Activated naive CD8-positive, alpha-beta T cell (primary cell): ENCODE data around the gene KCNIP2.
A peak's percentile ranks its signal among the peaks of the same experiment; 100 is the strongest.

ENCODE experiments used
- H3K27ac Mint-ChIP-seq: one replicate; pipeline ENCODE4 v1.8.0; 2021; ENCODE audit warnings: mixed read lengths
- H3K27me3 Mint-ChIP-seq: one replicate; pipeline ENCODE4 v1.8.0; 2021; ENCODE audit warnings: mixed read lengths
- H3K36me3 Mint-ChIP-seq: one replicate; pipeline ENCODE4 v1.8.0; 2021; ENCODE audit warnings: mixed read lengths
- H3K4me1 Mint-ChIP-seq: one replicate; pipeline ENCODE4 v1.8.0; 2021; ENCODE audit warnings: low read depth, mixed read lengths
- H3K4me3 Mint-ChIP-seq: one replicate; pipeline ENCODE4 v1.8.0; 2021; ENCODE audit warnings: mild to moderate bottlenecking, mixed read lengths
- H3K9me3 Mint-ChIP-seq: one replicate; pipeline ENCODE4 v1.8.0; 2021; ENCODE audit warnings: low read depth, mixed read lengths

The KCNIP2 gene

GRCh38 chr10:101839002-101839401, 4.6 kb downstream of the KCNIP2 start:
- peaks cover 56% of the 10 kb centered on the region for H3K4me1 Mint-ChIP-seq
- H3K4me3 Mint-ChIP-seq, result peak overlapping the region; percentile 80
- no peak overlapping the region for H3K27ac Mint-ChIP-seq
- H3K27me3 Mint-ChIP-seq, result peaks cover 5% of the 10 kb centered on the region
- H3K36me3 Mint-ChIP-seq, result no peaks in the 10 kb centered on the region
- no peaks in the 10 kb centered on the region for H3K9me3 Mint-ChIP-seq

- H3K4me1 Mint-ChIP-seq, result peaks cover 60% of the 10 kb centered on the region
These were observed 5.1 kb downstream of the KCNIP2 start for GRCh38 chr10:101838416-101838970.

GRCh38 chr10:101837748-101838147, 5.9 kb downstream of the KCNIP2 start:
- H3K27me3 Mint-ChIP-seq, result peaks cover 4% of the 10 kb centered on the region
- peaks cover 62% of the 10 kb centered on the region for H3K4me1 Mint-ChIP-seq
- no peaks in the 10 kb centered on the region for H3K36me3 Mint-ChIP-seq
- no peak overlapping the region for H3K4me3 Mint-ChIP-seq
- H3K9me3 Mint-ChIP-seq, result no peaks in the 10 kb centered on the region
- H3K27ac Mint-ChIP-seq, result no peak overlapping the region

More at GRCh38 chr10:101838416-101838970, 5.1 kb downstream of the KCNIP2 start:
- H3K36me3 Mint-ChIP-seq, result no peaks in the 10 kb centered on the region
- H3K9me3 Mint-ChIP-seq, result no peaks in the 10 kb centered on the region
- H3K27me3 Mint-ChIP-seq, result peaks cover 5% of the 10 kb centered on the region
- peak overlapping the region; percentile 80 for H3K4me3 Mint-ChIP-seq
- no peak overlapping the region for H3K27ac Mint-ChIP-seq

GRCh38 chr10:101835362-101835761, 8.2 kb downstream of the KCNIP2 start:
- Mint-ChIP-seq H3K36me3 (no peaks in the 10 kb centered on the region), H3K4me1 (peaks cover 57% of the 10 kb centered on the region)

GRCh38 chr10:101834341-101834740, 9.3 kb downstream of the KCNIP2 start:
- no peaks in the 10 kb centered on the region for H3K36me3 Mint-ChIP-seq
- no peaks in the 10 kb centered on the region for H3K27me3 Mint-ChIP-seq
- no peak overlapping the region for H3K27ac Mint-ChIP-seq
- H3K4me1 Mint-ChIP-seq, result peaks cover 59% of the 10 kb centered on the region
- H3K4me3 Mint-ChIP-seq, result no peak overlapping the region
- no peaks in the 10 kb centered on the region for H3K9me3 Mint-ChIP-seq

More at GRCh38 chr10:101835362-101835761, 8.2 kb downstream of the KCNIP2 start:
- H3K9me3 Mint-ChIP-seq, result no peaks in the 10 kb centered on the region
- peak overlapping the region; percentile 64 for H3K27ac Mint-ChIP-seq
- H3K27me3 Mint-ChIP-seq, result no peaks in the 10 kb centered on the region
- H3K4me3 Mint-ChIP-seq, result no peak overlapping the region

- no peak overlapping the region for H3K4me3 Mint-ChIP-seq
- H3K27me3 Mint-ChIP-seq, result no peaks in the 10 kb centered on the region
- H3K27ac Mint-ChIP-seq, result peak overlapping the region; percentile 24
- peaks cover 55% of the 10 kb centered on the region for H3K4me1 Mint-ChIP-seq
- no peaks in the 10 kb centered on the region for H3K9me3 Mint-ChIP-seq
- H3K36me3 Mint-ChIP-seq, result no peaks in the 10 kb centered on the region
These were observed 10.1 kb downstream of the KCNIP2 start for GRCh38 chr10:101833466-101833865.

GRCh38 chr10:101832325-101832771, 11.3 kb downstream of the KCNIP2 start:
- Mint-ChIP-seq H3K4me3 (no peak overlapping the region), H3K27ac (peak overlapping the region; percentile 72), H3K36me3 (no peaks in the 10 kb centered on the region), H3K27me3 (no peaks in the 10 kb centered on the region), H3K4me1 (peaks cover 55% of the 10 kb centered on the region), H3K9me3 (no peaks in the 10 kb centered on the region)

GRCh38 chr10:101831169-101831811, 12.3 kb downstream of the KCNIP2 start:
- H3K4me1 Mint-ChIP-seq, result peaks cover 55% of the 10 kb centered on the region
- H3K9me3 Mint-ChIP-seq, result no peaks in the 10 kb centered on the region
- H3K27ac Mint-ChIP-seq, result peak overlapping the region; percentile 97
- H3K36me3 Mint-ChIP-seq, result no peaks in the 10 kb centered on the region
- peak overlapping the region; percentile 84 for H3K4me3 Mint-ChIP-seq
- H3K27me3 Mint-ChIP-seq, result no peaks in the 10 kb centered on the region

GRCh38 chr10:101830322-101831168, 13.1 kb downstream of the KCNIP2 start:
- peak overlapping the region; percentile 97 for H3K27ac Mint-ChIP-seq
- no peaks in the 10 kb centered on the region for H3K27me3 Mint-ChIP-seq
- H3K4me1 Mint-ChIP-seq, result peaks cover 50% of the 10 kb centered on the region
- no peaks in the 10 kb centered on the region for H3K9me3 Mint-ChIP-seq
- peak overlapping the region; percentile 84 for H3K4me3 Mint-ChIP-seq
- H3K36me3 Mint-ChIP-seq, result no peaks in the 10 kb centered on the region

GRCh38 chr10:101829561-101830315, 13.9 kb downstream of the KCNIP2 start:
- H3K27ac Mint-ChIP-seq, result peak overlapping the region; percentile 97
- no peaks in the 10 kb centered on the region for H3K27me3 Mint-ChIP-seq
- H3K4me3 Mint-ChIP-seq, result peak overlapping the region; percentile 84
- no peaks in the 10 kb centered on the region for H3K36me3 Mint-ChIP-seq
- no peaks in the 10 kb centered on the region for H3K9me3 Mint-ChIP-seq
- H3K4me1 Mint-ChIP-seq, result peaks cover 45% of the 10 kb centered on the region

- Mint-ChIP-seq H3K4me1 (peaks cover 37% of the 10 kb centered on the region), H3K4me3 (no peak overlapping the region), H3K27ac (no peak overlapping the region), H3K9me3 (no peaks in the 10 kb centered on the region), H3K27me3 (no peaks in the 10 kb centered on the region), H3K36me3 (no peaks in the 10 kb centered on the region)
These were observed 14.6 kb downstream of the KCNIP2 start for GRCh38 chr10:101828766-101829551.

GRCh38 chr10:101827919-101828600, 15.5 kb downstream of the KCNIP2 start:
- Mint-ChIP-seq H3K27me3 (no peaks in the 10 kb centered on the region), H3K9me3 (no peaks in the 10 kb centered on the region), H3K27ac (no peak overlapping the region), H3K36me3 (no peaks in the 10 kb centered on the region), H3K4me3 (no peak overlapping the region), H3K4me1 (peaks cover 29% of the 10 kb centered on the region)

- Mint-ChIP-seq H3K4me1 (peaks cover 23% of the 10 kb centered on the region), H3K4me3 (no peak overlapping the region), H3K9me3 (no peaks in the 10 kb centered on the region), H3K27me3 (no peaks in the 10 kb centered on the region), H3K36me3 (no peaks in the 10 kb centered on the region), H3K27ac (no peak overlapping the region)
These were observed 16.7 kb downstream of the KCNIP2 start for GRCh38 chr10:101826852-101827434.
